Fibroblast of lung (primary cell): ENCODE data around the gene AP4S1. TPM values are rescaled to one million over a fixed set of nuclear protein-coding genes. Genes with fewer than 3 reads are reported as not detected.
"Not testable (repeated sequence)": the region's sequence is repeated elsewhere in the genome, so short reads cannot be mapped to it uniquely, and the experiment has no call there.

Experiments used
- DNase-seq, 2 donors: peaks; one replicate each; pipeline versions ENCODE4 v3.0.0 to v3.0.0-alpha.2; 2010; ENCODE audit warnings: low read depth in 2 of 2
- H2AFZ ChIP-seq: 2 replicates; pipeline ENCODE4 v1.5.1; 2012; ENCODE audit warnings: low read length, control low read depth, inconsistent platforms
- H3K27ac ChIP-seq: 2 replicates; pipeline ENCODE4 v1.5.1; 2011; ENCODE audit warnings: low read length, control low read depth; ENCODE audit not compliant: insufficient read depth
- H3K27me3 ChIP-seq: 2 replicates; pipeline ENCODE4 v1.5.1; 2011; ENCODE audit warnings: mild to moderate bottlenecking, low read length; ENCODE audit not compliant: control insufficient read depth, insufficient read depth
- H3K36me3 ChIP-seq: 2 replicates; pipeline ENCODE4 v1.5.1; 2011; ENCODE audit warnings: low read length; ENCODE audit not compliant: control insufficient read depth, insufficient read depth
- H3K4me1 ChIP-seq: 2 replicates; pipeline ENCODE4 v1.5.1; 2011; ENCODE audit warnings: low read length; ENCODE audit not compliant: control insufficient read depth, insufficient read depth; ENCODE audit errors: extremely low read depth
- H3K4me2 ChIP-seq: 2 replicates; pipeline ENCODE4 v1.5.1; 2011; ENCODE audit warnings: low read length, control low read depth; ENCODE audit not compliant: insufficient read depth; ENCODE audit errors: extremely low read depth
- H3K4me3 ChIP-seq, 4 experiments: fragments of 200-600 bp in 1 of 4; sonication (generic) in 1 of 4; replicated peaks in 1 of 4; 2 replicates each; pipeline ENCODE4 v1.5.1; 2011 to 2016; ENCODE audit warnings: low read length in 4 of 4, low read depth in 3 of 4, mild to moderate bottlenecking in 3 of 4, control low read depth in 2 of 4, inconsistent platforms in 1 of 4, mixed read lengths in 1 of 4; ENCODE audit not compliant: insufficient read depth in 1 of 4; ENCODE audit errors: control extremely low read depth in 1 of 4
- H3K79me2 ChIP-seq: 2 replicates; pipeline ENCODE4 v1.5.1; 2012; ENCODE audit warnings: mild to moderate bottlenecking, low read length, inconsistent platforms; ENCODE audit not compliant: control insufficient read depth, insufficient read depth
- H3K9ac ChIP-seq: 2 replicates; pipeline ENCODE4 v1.5.1; 2011; ENCODE audit warnings: mild to moderate bottlenecking, low read length, control low read depth; ENCODE audit not compliant: insufficient read depth
- H3K9me3 ChIP-seq: 2 replicates; pipeline ENCODE4 v1.5.1; 2012; ENCODE audit warnings: low read depth, low read length; ENCODE audit not compliant: control insufficient read depth, insufficient read depth
- H4K20me1 ChIP-seq: 2 replicates; pipeline ENCODE4 v1.5.1; 2011; ENCODE audit warnings: low read length; ENCODE audit not compliant: control insufficient read depth, insufficient read depth; ENCODE audit errors: extremely low read depth
- CTCF ChIP-seq, 2 donors: IDR thresholded peaks in 1 of 2; conservative IDR thresholded peaks in 1 of 2; 1 replicate in 1 of 2; 2 replicates in 1 of 2; pipeline ENCODE4 v1.5.1; 2011 to 2012; ENCODE audit warnings: low read length in 2 of 2, control low read depth in 1 of 2, inconsistent platforms in 1 of 2, low read depth in 1 of 2, mild to moderate bottlenecking in 1 of 2
- EZH2 ChIP-seq: IDR thresholded peaks from 2 replicates; pipeline ENCODE4 v1.5.1; 2012; ENCODE audit warnings: low read length, control low read depth, mild to moderate bottlenecking; ENCODE audit errors: missing control alignments
- polyA plus RNA-seq, 2 donors: library from polyadenylated mRNA; depleted of rRNA in 1 of 2; stranded (reverse) in 1 of 2; unstranded in 1 of 2; fragments of >200 nt; gene quantifications; 2 replicates each; pipeline ENCODE4 v1.2.1, GENCODE V29; 2011 to 2012; ENCODE audit warnings: missing spikeins in 1 of 2
- total RNA-seq: library from RNA; depleted of rRNA; stranded (reverse); fragments of >200 nt; gene quantifications from 2 replicates; pipeline ENCODE4 v1.2.1, GENCODE V29; 2014

Gene AP4S1
- total and polyA plus RNA-seq, 2 donors (not counting 1 experiment from before 2014, with no cell fraction given), result 5.6 to 7.1 TPM

- Histone ChIP-seq H3K79me2 (peaks cover 55% of the 10 kb centered on the region), H3K4me1 (no peaks in the 10 kb centered on the region), H2AFZ (no peak overlapping the region), H3K27ac (no peak overlapping the region), H3K9ac (no peak overlapping the region), H3K27me3 (no peaks in the 10 kb centered on the region), H3K9me3 (no peaks in the 10 kb centered on the region), H3K4me3 (no peak overlapping the region), H4K20me1 (no peaks in the 10 kb centered on the region), H3K4me2 (no peak overlapping the region), H3K36me3 (peaks cover 2% of the 10 kb centered on the region)
- no peak for TF ChIP-seq EZH2
- no peak for TF ChIP-seq CTCF (conservative IDR thresholded peaks at IDR 0.05 in 1 of 2, IDR thresholded peaks at IDR 0.05 in 1 of 2; ENCODE audit: low read depth in 1 of 2, low read length in 2 of 2)
- DNase-seq, result no peak
Measured at GRCh38 chr14:31003284-31003683, 22.2 kb upstream of the AP4S1 start.

- not testable (repeated sequence) for H3K9ac ChIP-seq, H3K4me2 ChIP-seq, H2AFZ ChIP-seq, H3K36me3 ChIP-seq, H4K20me1 ChIP-seq, H3K4me3 ChIP-seq, DNase-seq, H3K27me3 ChIP-seq, H3K9me3 ChIP-seq, H3K4me1 ChIP-seq, H3K27ac ChIP-seq
- H3K79me2 ChIP-seq, result peaks cover 52% of the 10 kb centered on the region
Measured at GRCh38 chr14:31004007-31004406, 21.4 kb upstream of the AP4S1 start.

GRCh38 chr14:31006703-31007102 is 18.7 kb upstream of the AP4S1 start:
- no peak overlapping the region for H3K4me2 ChIP-seq
- no peak overlapping the region for H3K4me3 ChIP-seq
- H3K36me3 ChIP-seq, result peaks cover 2% of the 10 kb centered on the region
- no peak overlapping the region for H3K27ac ChIP-seq
- no peak for DNase-seq
- TF ChIP-seq CTCF (conservative IDR thresholded peaks at IDR 0.05 in 1 of 2, IDR thresholded peaks at IDR 0.05 in 1 of 2; ENCODE audit: low read depth in 1 of 2, low read length in 2 of 2) (no peak), EZH2 (no peak)
- H3K79me2 ChIP-seq, result peaks cover 45% of the 10 kb centered on the region
- no peak overlapping the region for H3K9ac ChIP-seq
- H3K9me3 ChIP-seq, result no peaks in the 10 kb centered on the region
- no peaks in the 10 kb centered on the region for H3K27me3 ChIP-seq
- no peaks in the 10 kb centered on the region for H3K4me1 ChIP-seq
- H2AFZ ChIP-seq, result no peak overlapping the region
- no peaks in the 10 kb centered on the region for H4K20me1 ChIP-seq
